ENCODE measurements around the gene HOXA3. TPM values are rescaled to one million over a fixed set of nuclear protein-coding genes. Genes with fewer than 3 reads are reported as not detected.

Gene HOXA3
- total and polyA plus RNA-seq, 9 of the 15 experiments (the other 6 are each of a cell fraction or from before 2014, with no cell fraction given): 0.04 to 0.13 TPM; not detected in 7

DNA sequence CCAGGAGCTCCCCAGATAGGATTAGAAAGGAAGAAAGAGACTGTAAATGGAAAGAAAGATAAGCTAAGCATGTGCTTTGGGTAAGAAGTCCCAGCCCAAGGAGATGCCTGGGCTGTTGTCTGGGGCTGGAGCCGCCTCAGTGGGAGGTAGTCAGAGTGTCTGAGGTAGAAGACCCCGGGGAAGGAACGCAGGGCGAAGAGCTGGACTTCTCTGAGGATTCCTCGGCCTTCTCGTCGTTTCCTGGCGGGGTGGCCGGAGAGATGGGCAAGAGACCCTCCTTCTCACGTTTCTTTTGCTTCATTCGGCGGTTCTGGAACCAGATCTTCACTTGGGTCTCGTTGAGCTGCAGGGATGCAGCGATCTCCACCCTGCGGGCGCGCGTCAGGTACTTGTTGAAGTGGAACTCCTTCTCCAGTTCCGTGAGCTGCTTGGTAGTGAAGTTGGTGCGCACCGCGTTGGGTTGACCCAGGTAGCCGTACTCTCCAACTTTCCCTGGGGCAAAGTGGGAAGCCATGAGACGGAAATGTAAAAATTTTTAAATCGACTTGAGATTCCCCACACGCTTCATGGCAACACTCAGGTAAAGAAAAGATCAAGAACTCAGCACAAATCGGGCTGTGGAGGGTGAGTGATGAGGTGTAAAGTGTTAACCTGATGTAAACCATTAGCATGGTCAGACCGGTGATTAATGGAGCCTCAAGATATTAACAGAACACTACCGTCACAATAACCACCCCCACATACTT, 57.9 kb downstream of the HOXA3 start:
- no peak overlapping the region for H3K4me2 ChIP-seq (ENCODE audit: insufficient read depth, low read length)
- H3K9ac ChIP-seq (ENCODE audit: insufficient read depth in 1 of 2, low read depth in 2 of 2, low read length in 2 of 2): no peak overlapping the region
- no peak overlapping the region for H3K4me3 ChIP-seq
- DNase-seq (ENCODE audit: extremely low read depth in 1 of 4, low spot score in 3 of 4) (no peak), FAIRE-seq (no peak), ATAC-seq (no peak)
- intact Hi-C loops (cut with micrococcal nuclease): no loop called here
- no peak overlapping the region for H3K27ac ChIP-seq (ENCODE audit: extremely low read depth, low read depth, low read length)
- no TSS peak for BruUV-seq (replicated peaks)
- ChIA-PET POLR2A (no interaction called here), CTCF (ENCODE audit: low intra/inter-chr PET ratio) (no interaction called here)
- WGBS (ENCODE audit: insufficient coverage, low coverage, missing lambda C conversion rate): 6% methylated on average over 29 of the region's 29 CpGs
- H3K9me1 ChIP-seq (ENCODE audit: control insufficient read depth, insufficient read depth, low read length): no peaks in the 10 kb centered on the region
- TF ChIP-seq SP1 (CRISPR knock-in tag; IDR thresholded peaks at IDR 0.05) (no peak), TRIM24 (IDR thresholded peaks at IDR 0.05) (no peak), NR2C1 (IDR thresholded peaks at IDR 0.05) (no peak), NR2C1 (tag; IDR thresholded peaks at IDR 0.05) (no peak), HEY1 (CRISPR knock-in tag; IDR thresholded peaks at IDR 0.05; ENCODE audit: borderline replicate concordance) (no peak)
- TF ChIP-seq, protein P1, sequence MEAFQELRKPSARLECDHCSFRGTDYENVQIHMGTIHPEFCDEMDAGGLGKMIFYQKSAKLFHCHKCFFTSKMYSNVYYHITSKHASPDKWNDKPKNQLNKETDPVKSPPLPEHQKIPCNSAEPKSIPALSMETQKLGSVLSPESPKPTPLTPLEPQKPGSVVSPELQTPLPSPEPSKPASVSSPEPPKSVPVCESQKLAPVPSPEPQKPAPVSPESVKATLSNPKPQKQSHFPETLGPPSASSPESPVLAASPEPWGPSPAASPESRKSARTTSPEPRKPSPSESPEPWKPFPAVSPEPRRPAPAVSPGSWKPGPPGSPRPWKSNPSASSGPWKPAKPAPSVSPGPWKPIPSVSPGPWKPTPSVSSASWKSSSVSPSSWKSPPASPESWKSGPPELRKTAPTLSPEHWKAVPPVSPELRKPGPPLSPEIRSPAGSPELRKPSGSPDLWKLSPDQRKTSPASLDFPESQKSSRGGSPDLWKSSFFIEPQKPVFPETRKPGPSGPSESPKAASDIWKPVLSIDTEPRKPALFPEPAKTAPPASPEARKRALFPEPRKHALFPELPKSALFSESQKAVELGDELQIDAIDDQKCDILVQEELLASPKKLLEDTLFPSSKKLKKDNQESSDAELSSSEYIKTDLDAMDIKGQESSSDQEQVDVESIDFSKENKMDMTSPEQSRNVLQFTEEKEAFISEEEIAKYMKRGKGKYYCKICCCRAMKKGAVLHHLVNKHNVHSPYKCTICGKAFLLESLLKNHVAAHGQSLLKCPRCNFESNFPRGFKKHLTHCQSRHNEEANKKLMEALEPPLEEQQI (IDR thresholded peaks at IDR 0.05): no peak
- TF ChIP-seq, protein P2, sequence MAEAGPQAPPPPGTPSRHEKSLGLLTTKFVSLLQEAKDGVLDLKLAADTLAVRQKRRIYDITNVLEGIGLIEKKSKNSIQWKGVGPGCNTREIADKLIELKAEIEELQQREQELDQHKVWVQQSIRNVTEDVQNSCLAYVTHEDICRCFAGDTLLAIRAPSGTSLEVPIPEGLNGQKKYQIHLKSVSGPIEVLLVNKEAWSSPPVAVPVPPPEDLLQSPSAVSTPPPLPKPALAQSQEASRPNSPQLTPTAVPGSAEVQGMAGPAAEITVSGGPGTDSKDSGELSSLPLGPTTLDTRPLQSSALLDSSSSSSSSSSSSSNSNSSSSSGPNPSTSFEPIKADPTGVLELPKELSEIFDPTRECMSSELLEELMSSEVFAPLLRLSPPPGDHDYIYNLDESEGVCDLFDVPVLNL (CRISPR knock-in tag; IDR thresholded peaks at IDR 0.05; ENCODE audit: low read depth): no peak
- H3K4me1 ChIP-seq (replicated peaks in 1 of 2; ENCODE audit: control insufficient read depth in 2 of 2, insufficient read depth in 2 of 2, low read length in 2 of 2): peaks cover 0 to 13% of the 10 kb centered on the region in 2 experiments; a peak in 2 of 5 replicates
- peaks cover 31 to 54% of the 10 kb centered on the region in 2 experiments; a peak in 4 of 5 replicates for H3K27me3 ChIP-seq (ENCODE audit: control insufficient read depth in 2 of 2, insufficient read depth in 2 of 2, low read length in 2 of 2)
- H3K9me3 ChIP-seq (replicated peaks; ENCODE audit: control insufficient read depth, insufficient read depth, low read depth, low read length): no peaks in the 10 kb centered on the region
- H3K79me2 ChIP-seq (ENCODE audit: control insufficient read depth, insufficient read depth, low read length): no peaks in the 10 kb centered on the region
- H2AFZ ChIP-seq (ENCODE audit: low read depth, low read length): no peak overlapping the region
- H4K20me1 ChIP-seq (replicated peaks; ENCODE audit: control insufficient read depth, insufficient read depth, low read length): no peaks in the 10 kb centered on the region
- no peaks in the 10 kb centered on the region for H3K36me3 ChIP-seq (ENCODE audit: control insufficient read depth, insufficient read depth, low read length)
- in situ Hi-C loops (cut with MboI): no loop called here

All from K562 (cell line).